ENCODE measurements around the gene MPZL3.

DNA sequence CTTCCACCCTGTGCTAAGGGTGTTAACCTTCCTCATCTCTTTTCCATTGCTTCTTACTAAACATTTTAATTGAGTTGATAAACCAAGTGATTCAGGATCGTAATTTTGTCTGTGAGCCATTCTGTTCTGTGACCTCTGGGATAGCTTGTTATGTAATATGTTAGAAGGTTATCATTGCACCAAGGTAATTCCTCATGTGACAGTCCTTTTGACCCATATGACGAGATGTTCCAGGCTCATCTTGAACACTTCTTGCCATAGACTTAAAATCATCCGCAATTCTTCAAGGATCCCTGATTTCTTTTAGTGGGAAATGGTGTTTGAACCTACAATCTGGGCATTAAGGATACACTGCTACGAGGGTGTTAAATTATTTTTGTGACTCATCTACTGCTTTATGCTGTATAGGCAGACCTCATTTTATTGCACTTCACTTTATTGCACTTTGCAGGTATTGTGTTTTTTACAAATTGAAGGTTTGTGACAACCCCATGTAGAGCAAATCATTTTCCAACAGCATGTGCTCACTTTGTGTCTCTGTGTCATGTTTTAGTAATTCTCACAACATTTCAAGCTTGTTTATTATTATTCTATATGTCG is 31.0 kb upstream of the MPZL3 start:
- no peak for TF ChIP-seq CTCF (conservative IDR thresholded peaks at IDR 0.05 in 1 of 2, IDR thresholded peaks at IDR 0.05 in 1 of 2; ENCODE audit: extremely low read depth in 1 of 2, insufficient read depth in 1 of 2, low read depth in 1 of 2, low read length in 2 of 2)
- TF ChIP-seq EZH2 (IDR thresholded peaks at IDR 0.05; ENCODE audit: borderline replicate concordance, low read length): no peak
